ENCODE results near the gene INPP4A. TPM values are rescaled to one million over a fixed set of nuclear protein-coding genes. Genes with fewer than 3 reads are reported as not detected.

The INPP4A gene
- total and polyA plus RNA-seq, 8 donors: 1.5 to 65.3 (median 12.2) TPM

- H3K9me3 ChIP-seq: no peaks in the 10 kb centered on the region
- WGBS, 5 donors: 88 to 95% (median 92%) methylated on average over 9 of the region's 9 CpGs
- DNase-seq: no peak
- H3K27me3 ChIP-seq: no peaks in the 10 kb centered on the region
- intact Hi-C loops (cut with DNase I; ENCODE audit: low total_unique reads): no loop called here
- no peak overlapping the region for H3K4me3 ChIP-seq
- H3K27ac ChIP-seq: no peak overlapping the region
- H3K4me1 ChIP-seq: no peaks in the 10 kb centered on the region
- H3K36me3 ChIP-seq: peaks cover 25 to 99% (median 95%) of the 10 kb centered on the region in 4 donors
- TF ChIP-seq POLR2AphosphoS5 (IDR thresholded peaks at IDR 0.05): no peak
- no peak for TF ChIP-seq EP300 (IDR thresholded peaks at IDR 0.05)
- TF ChIP-seq, protein P1, sequence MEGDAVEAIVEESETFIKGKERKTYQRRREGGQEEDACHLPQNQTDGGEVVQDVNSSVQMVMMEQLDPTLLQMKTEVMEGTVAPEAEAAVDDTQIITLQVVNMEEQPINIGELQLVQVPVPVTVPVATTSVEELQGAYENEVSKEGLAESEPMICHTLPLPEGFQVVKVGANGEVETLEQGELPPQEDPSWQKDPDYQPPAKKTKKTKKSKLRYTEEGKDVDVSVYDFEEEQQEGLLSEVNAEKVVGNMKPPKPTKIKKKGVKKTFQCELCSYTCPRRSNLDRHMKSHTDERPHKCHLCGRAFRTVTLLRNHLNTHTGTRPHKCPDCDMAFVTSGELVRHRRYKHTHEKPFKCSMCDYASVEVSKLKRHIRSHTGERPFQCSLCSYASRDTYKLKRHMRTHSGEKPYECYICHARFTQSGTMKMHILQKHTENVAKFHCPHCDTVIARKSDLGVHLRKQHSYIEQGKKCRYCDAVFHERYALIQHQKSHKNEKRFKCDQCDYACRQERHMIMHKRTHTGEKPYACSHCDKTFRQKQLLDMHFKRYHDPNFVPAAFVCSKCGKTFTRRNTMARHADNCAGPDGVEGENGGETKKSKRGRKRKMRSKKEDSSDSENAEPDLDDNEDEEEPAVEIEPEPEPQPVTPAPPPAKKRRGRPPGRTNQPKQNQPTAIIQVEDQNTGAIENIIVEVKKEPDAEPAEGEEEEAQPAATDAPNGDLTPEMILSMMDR (IDR thresholded peaks at IDR 0.05): no peak
- TF ChIP-seq POLR2A (IDR thresholded peaks at IDR 0.05): no peak
Observed at GRCh38 chr2:98578231-98578630, 133.6 kb downstream of the INPP4A start.

- no peak overlapping the region for H3K27ac ChIP-seq
- H3K36me3 ChIP-seq: peaks cover 18 to 96% (median 93%) of the 10 kb centered on the region in 4 donors
- H3K27me3 ChIP-seq: no peaks in the 10 kb centered on the region
- H3K4me1 ChIP-seq: no peaks in the 10 kb centered on the region
- no peaks in the 10 kb centered on the region for H3K9me3 ChIP-seq
- TF ChIP-seq POLR2AphosphoS5 (IDR thresholded peaks at IDR 0.05) (no peak), POLR2A (IDR thresholded peaks at IDR 0.05) (no peak)
- intact Hi-C loops (cut with DNase I; ENCODE audit: low total_unique reads): no loop called here
- DNase-seq: no peak
- WGBS, 5 donors: 81 to 92% (median 82%) methylated on average over 6 to 7 of the region's 7 CpGs
- H3K4me3 ChIP-seq: no peak overlapping the region
Observed at GRCh38 chr2:98579926-98580325, 135.3 kb downstream of the INPP4A start.

- 93 to 95% (median 94%) methylated on average over 9 to 10 of the region's 10 CpGs for WGBS, 5 donors
- intact Hi-C loops (cut with DNase I; ENCODE audit: low total_unique reads): no loop called here
- H3K9me3 ChIP-seq: no peaks in the 10 kb centered on the region
- H3K4me1 ChIP-seq: no peaks in the 10 kb centered on the region
- DNase-seq: no peak
- H3K27ac ChIP-seq: no peak overlapping the region
- no peak overlapping the region for H3K4me3 ChIP-seq
- TF ChIP-seq POLR2A (IDR thresholded peaks at IDR 0.05) (no peak), EP300 (IDR thresholded peaks at IDR 0.05) (no peak), POLR2AphosphoS5 (IDR thresholded peaks at IDR 0.05) (no peak)
- TF ChIP-seq, protein P1 (IDR thresholded peaks at IDR 0.05): no peak
- no peaks in the 10 kb centered on the region for H3K27me3 ChIP-seq
- peaks cover 18 to 96% (median 92%) of the 10 kb centered on the region in 4 donors for H3K36me3 ChIP-seq
Observed at GRCh38 chr2:98580656-98581284, 136.1 kb downstream of the INPP4A start.

DNA sequence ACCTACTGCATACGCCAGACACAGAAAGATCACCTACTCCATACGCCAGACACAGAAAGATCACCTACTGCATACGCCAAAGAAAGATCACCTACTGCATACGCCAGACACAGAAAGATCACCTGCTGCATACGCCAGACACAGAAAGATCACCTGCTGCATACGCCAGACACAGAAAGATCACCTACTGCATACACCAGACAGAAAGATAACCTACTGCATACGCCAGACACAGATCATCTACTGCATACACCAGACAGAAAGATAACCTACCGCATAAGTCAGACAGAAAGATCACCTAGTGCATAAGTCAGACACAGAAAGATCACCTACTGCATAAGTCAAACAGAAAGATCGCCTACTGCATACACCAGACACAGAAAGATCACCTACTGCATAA, 137.9 kb downstream of the INPP4A start:
- Histone ChIP-seq H3K27me3 (no peaks in the 10 kb centered on the region), H3K4me3 (no peak overlapping the region), H3K9me3 (no peaks in the 10 kb centered on the region), H3K27ac (no peak overlapping the region), H3K4me1 (no peaks in the 10 kb centered on the region), H3K36me3 (peaks cover 12 to 94% (median 87%) of the 10 kb centered on the region in 4 donors)
- no peak for DNase-seq
- intact Hi-C loops (cut with DNase I; ENCODE audit: low total_unique reads): no loop called here
- TF ChIP-seq EP300 (IDR thresholded peaks at IDR 0.05): no peak
- TF ChIP-seq POLR2A (IDR thresholded peaks at IDR 0.05): no peak
- TF ChIP-seq, protein P1 (IDR thresholded peaks at IDR 0.05): no peak
- no peak for TF ChIP-seq POLR2AphosphoS5 (IDR thresholded peaks at IDR 0.05)
- WGBS, 5 donors: 89 to 98% (median 95%) methylated on average over 9 of the region's 9 CpGs

GRCh38 chr2:98583276-98583675, 138.6 kb downstream of the INPP4A start:
- peaks cover 7 to 94% (median 86%) of the 10 kb centered on the region in 4 donors for H3K36me3 ChIP-seq
- no peak overlapping the region for H3K4me3 ChIP-seq
- TF ChIP-seq POLR2A (IDR thresholded peaks at IDR 0.05) (no peak), EP300 (IDR thresholded peaks at IDR 0.05) (no peak), POLR2AphosphoS5 (IDR thresholded peaks at IDR 0.05) (no peak)
- TF ChIP-seq, protein P1 (IDR thresholded peaks at IDR 0.05): no peak
- no peaks in the 10 kb centered on the region for H3K27me3 ChIP-seq
- 83 to 94% (median 88%) methylated on average over 7 of the region's 7 CpGs for WGBS, 5 donors
- intact Hi-C loops (cut with DNase I; ENCODE audit: low total_unique reads): no loop called here
- H3K27ac ChIP-seq: no peak overlapping the region
- H3K9me3 ChIP-seq: no peaks in the 10 kb centered on the region
- DNase-seq: no peak
- H3K4me1 ChIP-seq: no peaks in the 10 kb centered on the region
